Naive thymus-derived CD8-positive, alpha-beta T cell (primary cell): ENCODE results near the gene NOTCH1. TPM values are rescaled to one million over a fixed set of nuclear protein-coding genes. Genes with fewer than 3 reads are reported as not detected.
A peak's percentile ranks its signal among the peaks of the same experiment; 100 is the strongest.

Source experiments
- ATAC-seq, 2 donors: fragments of 150-1000 bp; cut with Tn5 transposase in 1 of 2; sonication (Bioruptor Pico), chemical (Tn5 transposase) in 1 of 2; 1 replicate in 1 of 2; 2 replicates in 1 of 2; pipeline ENCODE4 v1.10.0; 2021; ENCODE audit warnings: mild to moderate bottlenecking in 2 of 2, moderate library complexity in 2 of 2
- POLR2A ChIA-PET: fragments of 350-600 bp; sonication (Branson Sonifier 250); formaldehyde crosslinking; loops from one replicate; lab custom pipeline; 2021; ENCODE audit warnings: antibody characterized with exemption; lab: Charles Lee
- DNase-seq, 10 donors: peaks; one replicate each; pipeline versions ENCODE4 v3.0.0 to v3.0.0-alpha.2; 2020 to 2022
- H3K27ac Mint-ChIP-seq, 10 donors: one replicate each; pipeline ENCODE4 v1.8.0; 2020 to 2022; ENCODE audit warnings: mild to moderate bottlenecking in 10 of 10, mixed read lengths in 10 of 10, moderate library complexity in 4 of 10, inconsistent platforms in 1 of 10
- H3K27me3 Mint-ChIP-seq, 5 donors: one replicate each; pipeline ENCODE4 v1.8.0; 2021 to 2022; ENCODE audit warnings: mixed read lengths in 5 of 5
- H3K36me3 Mint-ChIP-seq, 3 donors: one replicate each; pipeline ENCODE4 v1.8.0; 2020 to 2022; ENCODE audit warnings: mixed read lengths in 3 of 3, mild to moderate bottlenecking in 2 of 3, inconsistent platforms in 1 of 3
- H3K4me1 Mint-ChIP-seq, 4 donors: one replicate each; pipeline ENCODE4 v1.8.0; 2021 to 2022; ENCODE audit warnings: mixed read lengths in 4 of 4
- H3K4me3 Mint-ChIP-seq, 10 donors: one replicate each; pipeline ENCODE4 v1.8.0; 2020 to 2022; ENCODE audit warnings: mild to moderate bottlenecking in 10 of 10, mixed read lengths in 10 of 10, moderate library complexity in 6 of 10, inconsistent platforms in 1 of 10
- H3K9me3 Mint-ChIP-seq, 9 donors: one replicate each; pipeline ENCODE4 v1.8.0; 2020 to 2022; ENCODE audit warnings: mixed read lengths in 9 of 9, mild to moderate bottlenecking in 3 of 9, inconsistent platforms in 1 of 9, moderate library complexity in 1 of 9
- polyA plus RNA-seq, 3 donors: library from polyadenylated mRNA; unstranded; fragments of 300-500 nt; fragmentation: Illumina TruSeq; gene quantifications; one replicate each; pipeline ENCODE4 v1.2.3, GENCODE V29; 2021
- total RNA-seq, 8 experiments: library from RNA in 2 of 8; stranded (reverse) in 2 of 8; gene quantifications; one replicate each; pipeline ENCODE4 v1.2.3 and lab custom pipeline; 2021 to 2026

NOTCH1 gene
- total RNA-seq (10 to 100 TPM; 76.2 to 84.3 TPM), polyA plus RNA-seq (1 to 10 TPM; 1.3 to 5.9 (median 1.6) TPM), total RNA-seq (lab: John Stamatoyannopoulos, UW) (110 to 247 (median 190) reads per million in 6 experiments)

DNA sequence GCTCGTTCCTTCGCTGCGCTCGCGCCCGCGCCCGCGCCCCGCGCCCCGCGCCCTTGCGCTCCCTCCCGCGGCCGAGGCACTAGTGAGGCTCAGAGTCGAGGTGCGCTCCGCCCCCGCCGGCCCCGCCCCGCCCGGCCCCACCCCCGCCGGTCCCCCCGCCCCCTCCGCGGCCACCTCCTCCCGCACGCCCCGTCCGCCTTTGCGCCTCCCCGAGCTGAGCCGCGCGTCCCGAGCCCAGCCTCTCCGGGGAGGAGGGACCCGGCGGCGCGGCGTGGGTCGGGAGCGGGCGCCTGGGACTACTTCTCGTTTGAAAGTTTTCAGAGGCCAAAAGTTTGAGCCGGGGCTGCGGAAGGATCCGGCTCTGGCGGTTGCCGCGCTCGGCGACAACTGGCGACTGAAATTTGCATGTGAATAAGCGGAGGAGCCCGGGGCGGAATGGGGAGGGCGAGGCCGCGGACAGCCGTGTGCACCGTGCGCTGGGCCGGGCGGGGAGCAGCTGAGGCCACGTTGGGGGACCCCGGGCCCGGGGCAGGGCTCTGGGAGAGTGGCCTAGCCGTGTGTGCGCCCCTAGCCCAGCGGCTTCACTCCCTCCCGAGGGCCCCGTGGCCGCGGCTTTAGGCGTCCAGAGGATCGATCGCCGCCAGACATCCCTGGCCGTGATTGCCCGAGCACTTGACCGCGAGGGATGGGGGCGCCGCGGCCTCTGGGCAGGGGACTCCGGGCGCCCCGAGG is at the start of gene NOTCH1:
TSS of gene NOTCH1 (minus strand) at position 84 of the 732 bp plus-strand sequence. CDS start 262 bp downstream, outside the sequence.
- no peaks in the 10 kb centered on the region for H3K9me3 Mint-ChIP-seq
- POLR2A ChIA-PET: interaction anchor here (0.6 to 1.3 kb wide), 4 partner anchors 9 to 14 kb away, joined by 3 to 7 read pairs (median 4); no protein-coding TSS in a partner anchor
- peaks cover 0 to 7% (median 0%) of the 10 kb centered on the region in 3 donors for H3K36me3 Mint-ChIP-seq
- H3K4me1 Mint-ChIP-seq: peaks cover 3 to 45% (median 32%) of the 10 kb centered on the region in 4 donors
- peak within 1 kb of the TSS; percentile 83 to 92 (median 88) for H3K4me3 Mint-ChIP-seq
- peak within 1 kb of the TSS; percentile 28 to 91 (median 79) for H3K27ac Mint-ChIP-seq
- H3K27me3 Mint-ChIP-seq: no peaks in the 10 kb centered on the region
- ATAC-seq: peak; percentile 72 to 73
- DNase-seq: peak; percentile 79 to 90 (median 84)

DNA sequence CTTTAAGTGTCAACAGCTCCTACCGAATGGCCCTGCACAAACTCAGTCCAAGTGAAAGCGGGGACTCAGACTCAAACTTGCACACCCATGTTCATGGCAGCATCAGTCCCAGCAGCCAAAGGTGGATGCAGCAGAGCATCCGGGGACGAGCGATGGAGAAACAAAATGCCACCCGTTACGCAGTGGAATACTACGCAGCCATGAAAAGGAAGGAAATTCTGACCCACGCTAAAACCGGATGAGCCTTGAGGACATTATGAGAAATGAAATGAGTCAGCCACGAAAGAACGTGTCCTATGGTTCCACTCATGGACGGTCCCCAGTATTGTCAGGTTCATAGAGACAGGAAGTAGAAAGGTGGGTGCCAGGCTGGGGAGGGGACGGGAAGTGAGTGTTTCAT is 48.6 kb upstream of the NOTCH1 start:
- POLR2A ChIA-PET: no interaction called here
- ATAC-seq: no peak
- Mint-ChIP-seq H3K4me1 (peaks cover 0 to 8% (median 3%) of the 10 kb centered on the region in 4 donors), H3K4me3 (no peak overlapping the region), H3K36me3 (no peaks in the 10 kb centered on the region), H3K27ac (no peak overlapping the region), H3K27me3 (peaks cover 0 to 7% (median 0%) of the 10 kb centered on the region in 5 donors), H3K9me3 (no peaks in the 10 kb centered on the region)
- no peak for DNase-seq

DNA sequence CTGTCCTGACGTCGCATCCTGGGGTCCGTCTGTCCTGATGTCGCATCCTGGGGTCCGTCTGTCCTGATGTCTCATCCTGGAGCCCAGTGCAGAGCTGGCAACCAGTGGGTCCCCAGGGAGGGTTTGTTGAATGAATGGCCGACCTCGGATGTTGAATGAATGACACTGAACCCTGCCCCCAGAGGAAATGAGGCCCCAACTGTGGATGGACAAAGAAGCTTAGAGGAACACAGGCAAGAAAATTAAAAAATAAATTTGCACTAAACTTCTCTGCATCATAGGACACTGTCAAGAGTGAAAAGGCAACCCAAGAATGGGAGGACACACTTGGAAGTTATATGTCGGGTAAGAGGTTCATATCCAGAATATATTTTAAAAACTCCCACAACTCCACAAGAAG is 47.7 kb upstream of the NOTCH1 start:
- H3K27ac Mint-ChIP-seq: no peak overlapping the region
- POLR2A ChIA-PET: no interaction called here
- H3K27me3 Mint-ChIP-seq: peaks cover 0 to 4% (median 0%) of the 10 kb centered on the region in 5 donors
- H3K4me1 Mint-ChIP-seq: peaks cover 8 to 17% (median 11%) of the 10 kb centered on the region in 4 donors
- H3K9me3 Mint-ChIP-seq: no peaks in the 10 kb centered on the region
- DNase-seq (no peak), ATAC-seq (no peak)
- H3K4me3 Mint-ChIP-seq: no peak overlapping the region
- H3K36me3 Mint-ChIP-seq: no peaks in the 10 kb centered on the region

DNA sequence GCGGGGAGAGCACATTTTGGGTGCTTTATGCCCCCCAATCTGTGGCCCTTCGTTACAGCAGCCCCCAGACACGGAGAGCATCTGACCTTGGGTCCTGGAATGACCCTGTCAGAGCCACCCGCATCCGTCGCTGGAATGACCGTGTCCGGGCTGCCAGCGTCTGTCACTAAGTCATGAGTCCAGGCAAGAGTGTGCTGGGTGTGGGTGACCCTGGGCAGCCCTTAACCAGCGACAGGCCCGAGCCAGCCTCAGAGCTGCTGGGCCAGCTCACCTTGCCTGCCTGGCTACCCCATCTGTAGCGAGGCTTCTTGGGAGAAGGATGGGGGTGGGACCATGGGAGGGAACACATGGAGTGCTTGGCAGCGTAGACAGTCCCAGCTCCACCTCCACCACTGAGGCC is 46.8 kb upstream of the NOTCH1 start:
- Mint-ChIP-seq H3K36me3 (no peaks in the 10 kb centered on the region), H3K27ac (no peak overlapping the region), H3K27me3 (peaks cover 0 to 4% (median 0%) of the 10 kb centered on the region in 5 donors), H3K4me1 (peaks cover 15 to 23% (median 16%) of the 10 kb centered on the region in 4 donors), H3K4me3 (no peak overlapping the region), H3K9me3 (no peaks in the 10 kb centered on the region)
- ATAC-seq (no peak), DNase-seq (no peak)
- POLR2A ChIA-PET: interaction anchor here (0.6 kb wide), 1 partner anchor 44 kb away, joined by 3 read pairs; no protein-coding TSS in a partner anchor

DNA sequence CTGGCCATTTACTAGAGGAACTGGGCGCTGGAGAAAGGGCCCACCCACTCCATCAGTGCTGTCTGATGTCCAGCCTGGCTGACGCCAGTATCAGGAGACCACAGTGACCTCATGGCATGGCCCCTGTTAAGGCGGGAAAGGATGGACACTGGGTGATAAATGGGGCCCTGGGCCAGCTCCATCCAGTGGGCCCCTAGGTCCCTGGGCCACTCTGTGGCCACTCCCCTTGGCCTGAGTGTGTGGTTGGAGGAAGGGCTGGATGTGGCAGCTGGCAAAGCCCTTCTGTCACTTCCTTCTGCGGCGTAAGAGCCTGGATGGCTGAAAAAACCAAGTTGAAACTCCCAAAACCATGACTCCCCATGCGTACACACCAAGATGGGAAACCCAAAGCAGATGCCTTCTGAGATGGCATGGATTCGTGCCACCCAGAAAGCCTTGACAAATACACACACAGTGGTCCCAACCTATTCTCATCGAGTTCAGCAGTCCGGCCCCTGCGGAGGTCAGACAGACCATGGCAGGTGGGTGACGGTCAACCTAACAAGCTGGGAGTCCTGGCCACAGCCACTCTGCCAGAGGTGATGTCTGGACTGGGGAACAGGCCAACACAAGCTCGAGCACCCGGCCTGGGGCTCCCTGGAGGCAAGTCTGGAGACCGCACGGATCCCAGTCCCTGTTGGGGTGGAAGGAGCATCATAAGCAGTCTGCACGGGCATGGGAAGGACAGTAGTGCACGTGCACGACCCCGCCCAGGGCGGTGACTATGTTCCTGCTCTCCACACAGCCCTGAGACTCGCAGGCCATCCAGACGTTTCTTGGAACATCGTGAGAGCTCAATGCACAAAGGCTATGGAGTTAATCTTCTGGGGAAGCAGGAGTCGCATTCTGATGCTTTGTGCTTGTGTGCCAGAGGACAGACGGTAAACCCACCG is 45.2 kb upstream of the NOTCH1 start:
- Mint-ChIP-seq H3K4me1 (peaks cover 16 to 23% (median 21%) of the 10 kb centered on the region in 4 donors), H3K4me3 (no peak overlapping the region)

DNA sequence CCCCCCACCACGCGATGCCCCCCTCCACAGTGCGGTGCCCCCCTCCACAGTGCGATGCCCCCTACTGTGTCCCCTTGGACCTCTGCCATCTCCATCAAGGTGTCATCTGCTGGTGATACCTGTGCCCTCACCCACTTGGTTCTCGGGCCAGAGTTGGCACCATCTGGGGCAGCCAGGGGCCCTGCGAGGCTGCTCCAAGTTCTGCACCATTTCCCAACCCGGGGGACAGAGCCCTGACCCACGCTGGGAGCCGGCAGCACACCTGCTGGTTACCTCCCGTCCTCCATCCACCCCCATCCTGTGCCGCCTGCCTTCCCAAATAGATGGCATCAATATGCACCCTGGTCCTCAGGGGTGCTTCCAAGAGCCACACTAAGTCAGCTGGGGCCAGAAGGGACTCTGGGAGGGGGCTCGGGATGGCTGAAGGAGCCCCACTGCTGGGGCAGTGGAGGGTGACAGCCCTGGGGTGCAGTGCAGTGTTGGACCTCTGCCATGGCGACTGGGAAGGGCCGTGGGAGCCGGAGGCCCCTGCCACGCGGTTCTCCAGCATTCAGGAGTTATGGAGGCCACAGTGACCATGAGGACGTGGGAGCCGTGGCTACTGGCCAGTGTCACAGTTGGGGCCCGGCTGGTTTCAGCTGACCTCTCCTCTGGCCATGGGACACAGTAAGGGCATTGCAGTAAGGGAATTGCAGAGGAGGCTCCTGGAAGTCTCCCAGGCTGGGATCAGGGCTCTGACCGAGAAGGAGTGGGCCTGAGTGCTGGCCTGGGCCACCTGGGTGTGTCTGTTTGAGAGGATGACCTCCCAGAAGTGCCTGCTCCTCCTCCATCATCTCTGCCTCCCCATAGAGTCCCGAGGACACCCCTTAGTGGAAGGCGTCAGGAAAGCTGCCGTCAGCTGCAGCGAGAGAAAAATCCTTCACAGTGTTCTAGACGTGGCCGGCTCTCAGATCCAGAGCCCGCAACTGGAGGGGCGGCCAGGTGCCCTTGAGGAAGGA is 44.2 kb upstream of the NOTCH1 start:
- peak overlapping the region in 1 of 10 donors; percentile 53 for H3K27ac Mint-ChIP-seq
- no peak for ATAC-seq
- peaks cover 0 to 1% (median 0%) of the 10 kb centered on the region in 5 donors for H3K27me3 Mint-ChIP-seq
- H3K9me3 Mint-ChIP-seq: no peaks in the 10 kb centered on the region
- H3K4me3 Mint-ChIP-seq: peak overlapping the region in 3 of 10 donors; percentile 15 to 42 (median 38)
- POLR2A ChIA-PET: no interaction called here
- no peaks in the 10 kb centered on the region for H3K36me3 Mint-ChIP-seq
- no peak for DNase-seq
- H3K4me1 Mint-ChIP-seq: peaks cover 16 to 23% (median 21%) of the 10 kb centered on the region in 4 donors

More for the DNA sequence above, 45.2 kb upstream of the NOTCH1 start:
- Mint-ChIP-seq H3K27me3 (peaks cover 0 to 3% (median 0%) of the 10 kb centered on the region in 5 donors), H3K9me3 (no peaks in the 10 kb centered on the region), H3K36me3 (no peaks in the 10 kb centered on the region), H3K27ac (peak overlapping the region in 1 of 10 donors; percentile 11)
- DNase-seq (no peak), ATAC-seq (no peak)
- POLR2A ChIA-PET: no interaction called here

DNA sequence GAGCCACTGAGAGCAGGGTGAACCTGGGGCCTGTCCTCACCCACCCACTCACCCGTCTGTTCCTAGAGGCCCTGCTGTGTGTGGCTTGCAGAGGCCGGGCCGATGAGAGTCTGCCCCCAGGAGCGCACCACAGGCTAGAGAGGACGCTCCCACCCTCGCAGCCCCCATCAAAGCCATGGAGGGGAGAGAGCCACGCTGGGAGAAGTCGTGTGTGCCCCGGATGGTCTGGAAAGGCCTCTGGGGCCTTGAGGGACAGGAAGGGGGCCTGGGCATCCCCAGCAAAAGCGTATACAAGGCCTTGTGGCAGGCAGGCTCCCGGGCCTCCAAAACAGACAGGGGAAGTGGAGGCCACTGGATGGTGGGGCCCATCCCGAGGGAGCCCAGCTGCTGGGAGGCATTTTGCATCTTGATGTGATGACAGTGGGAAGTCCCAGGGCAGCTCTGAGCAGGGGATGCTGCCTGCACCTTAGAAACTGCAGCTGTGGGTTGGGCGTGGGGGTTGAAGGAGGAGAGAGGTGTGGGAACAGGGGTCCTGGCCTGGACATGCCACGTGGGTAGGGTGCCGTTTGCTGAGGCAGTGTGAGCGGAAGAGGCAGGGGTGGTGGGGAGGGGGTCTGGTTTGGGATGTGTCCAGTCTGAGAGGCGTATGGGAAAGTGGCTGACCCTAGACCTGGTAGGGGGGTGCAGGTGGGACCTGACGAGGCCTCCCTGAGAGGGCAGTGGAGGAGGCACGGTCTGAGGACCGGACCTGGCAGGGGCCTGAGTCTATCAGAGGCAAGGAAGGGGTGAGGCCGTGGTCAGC is 43.0 kb upstream of the NOTCH1 start:
- Mint-ChIP-seq H3K27ac (peak overlapping the region; percentile 36 to 93 (median 72)), H3K4me3 (peak overlapping the region; percentile 32 to 86 (median 68)), H3K27me3 (peaks cover 0 to 1% (median 0%) of the 10 kb centered on the region in 5 donors), H3K4me1 (peaks cover 16 to 23% (median 21%) of the 10 kb centered on the region in 4 donors), H3K36me3 (no peaks in the 10 kb centered on the region), H3K9me3 (no peaks in the 10 kb centered on the region)
- ATAC-seq (peak; percentile 32 to 64), DNase-seq (peak in 2 of 10 donors; percentile 14 to 17)
- POLR2A ChIA-PET: interaction anchor here (0.6 to 2.0 kb wide), 4 partner anchors 25 to 297 kb away, joined by 3 to 12 read pairs (median 5); no protein-coding TSS in a partner anchor

DNA sequence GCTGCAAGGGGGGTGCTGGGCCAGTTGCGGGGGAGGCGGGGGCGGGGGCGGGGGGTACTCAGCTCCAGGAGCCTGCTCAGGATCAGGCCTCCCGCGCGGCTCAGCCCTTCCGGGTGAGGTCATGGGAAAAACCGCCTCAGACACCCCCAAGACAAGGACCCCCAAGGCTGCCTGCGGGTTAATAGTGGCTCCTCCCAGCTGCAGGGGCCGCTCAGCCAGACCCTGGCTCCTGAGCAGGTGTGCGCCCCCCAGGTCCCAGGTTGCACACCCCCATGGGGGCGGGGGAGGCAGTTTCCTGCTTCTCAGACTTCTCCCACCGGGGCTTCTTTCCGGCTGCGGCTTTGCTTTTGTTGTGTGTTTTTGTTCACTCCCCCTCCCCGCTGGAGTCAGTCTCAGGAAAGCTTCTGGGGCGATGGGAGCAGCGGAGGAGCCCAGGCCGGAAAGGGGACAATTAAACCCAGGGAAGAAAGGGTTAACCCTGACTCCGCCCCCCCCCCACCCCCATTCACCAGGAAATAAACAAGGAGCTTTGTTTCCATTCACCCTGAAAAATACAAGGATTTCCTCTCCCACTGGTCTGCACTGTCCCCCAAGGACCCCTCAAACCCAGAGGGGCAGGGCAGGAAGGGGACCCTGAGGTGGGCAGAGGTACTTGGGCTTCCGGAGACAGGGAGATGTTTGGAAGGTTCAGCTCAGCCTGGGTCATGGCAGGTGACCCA is 42.3 kb upstream of the NOTCH1 start:
- peaks cover 16 to 23% (median 21%) of the 10 kb centered on the region in 4 donors for H3K4me1 Mint-ChIP-seq
- DNase-seq: peak in 5 of 10 donors; percentile 9 to 39 (median 26)
- H3K27me3 Mint-ChIP-seq: no peaks in the 10 kb centered on the region
- POLR2A ChIA-PET: interaction anchor here (0.6 to 2.0 kb wide), 4 partner anchors 24 to 298 kb away, joined by 3 to 12 read pairs (median 5); no protein-coding TSS in a partner anchor
- ATAC-seq: peak; percentile 51 to 53
- H3K27ac Mint-ChIP-seq: peak overlapping the region in 9 of 10 donors; percentile 36 to 93 (median 73)
- no peaks in the 10 kb centered on the region for H3K36me3 Mint-ChIP-seq
- peak overlapping the region; percentile 32 to 86 (median 68) for H3K4me3 Mint-ChIP-seq
- no peaks in the 10 kb centered on the region for H3K9me3 Mint-ChIP-seq

DNA sequence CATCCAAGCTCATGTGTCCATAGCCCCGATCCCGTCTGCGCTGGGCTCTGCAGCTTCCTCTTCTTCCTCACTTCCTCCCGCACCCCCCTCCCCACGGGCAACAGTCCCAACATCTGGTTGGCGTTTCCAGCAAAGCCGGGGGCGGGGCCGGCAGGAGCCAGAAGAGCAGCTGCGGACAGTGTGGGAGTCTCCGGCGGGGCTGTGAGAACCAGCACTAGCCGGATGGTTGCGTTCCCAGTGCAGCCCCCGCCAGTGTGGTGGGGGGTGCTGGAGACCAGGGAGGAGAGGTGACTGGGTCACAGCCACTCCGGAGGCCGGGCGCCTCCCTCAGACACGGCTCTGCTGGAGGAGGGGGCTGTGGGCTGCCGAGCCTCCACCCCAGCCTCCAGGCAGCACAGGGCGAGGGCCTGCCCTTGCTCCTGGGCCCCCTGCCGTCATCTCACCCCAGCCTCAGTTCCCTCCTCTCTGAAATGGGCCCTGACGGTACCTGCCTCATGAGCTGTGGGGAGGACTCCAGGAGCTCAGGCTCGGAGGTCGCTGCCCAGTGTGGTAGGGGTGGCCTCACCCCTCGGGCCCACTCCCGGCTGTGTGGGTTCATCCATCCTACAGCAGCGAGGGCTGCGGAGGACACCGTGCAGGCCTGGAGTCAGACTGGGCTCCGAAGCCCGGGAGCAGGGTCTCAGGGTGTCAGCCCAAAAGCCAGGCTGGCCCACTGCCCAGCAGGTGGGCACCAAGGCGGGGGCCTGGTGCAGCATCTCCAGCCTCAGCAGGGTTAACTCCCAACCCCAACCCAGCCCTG is 41.5 kb upstream of the NOTCH1 start:
- peaks cover 16 to 23% (median 21%) of the 10 kb centered on the region in 4 donors for H3K4me1 Mint-ChIP-seq
- ATAC-seq (peak in 1 of 2 donors; percentile 7), DNase-seq (no peak)
- no peaks in the 10 kb centered on the region for H3K36me3 Mint-ChIP-seq
- no peak overlapping the region for H3K4me3 Mint-ChIP-seq
- H3K27ac Mint-ChIP-seq: no peak overlapping the region
- no peaks in the 10 kb centered on the region for H3K9me3 Mint-ChIP-seq
- POLR2A ChIA-PET: interaction anchor here (2.0 kb wide), 1 partner anchor 48 kb away, joined by 12 read pairs; no protein-coding TSS in a partner anchor
- no peaks in the 10 kb centered on the region for H3K27me3 Mint-ChIP-seq
